ENCODE data around the gene SPEG. TPM values are rescaled to one million over a fixed set of nuclear protein-coding genes. Genes with fewer than 3 reads are reported as not detected.

Gene SPEG
- total and polyA plus RNA-seq, 2 of the 13 experiments (the other 11 are each of a cell fraction or from before 2014, with no cell fraction given), result 0.18 to 0.24 TPM

GRCh38 chr2:219387306-219388120 is 47.1 kb upstream of the SPEG start, which contains the start of gene DNPEP (continued):
- TF ChIP-seq CSRNP1 (CRISPR knock-in tag; IDR thresholded peaks at IDR 0.05) (no peak; the same call in 1 of the 2 replicates), ZNF263 (CRISPR knock-in tag; IDR thresholded peaks at IDR 0.05) (no peak), MYPOP (CRISPR knock-in tag; IDR thresholded peaks at IDR 0.05) (peak; percentile 93), ZNF512 (CRISPR knock-in tag; IDR thresholded peaks at IDR 0.05) (no peak), ZUFSP (CRISPR knock-in tag; IDR thresholded peaks at IDR 0.05; ENCODE audit: borderline replicate concordance) (no peak), SRY (CRISPR knock-in tag; IDR thresholded peaks at IDR 0.05) (peak; percentile 67; the same call in 1 of the 2 replicates), HNRNPUL1 (IDR thresholded peaks at IDR 0.05; ENCODE audit: low read depth, low read length) (no peak), ZFP37 (CRISPR knock-in tag; IDR thresholded peaks at IDR 0.05; ENCODE audit: borderline replicate concordance) (no peak), RFX5 (IDR thresholded peaks at IDR 0.05; ENCODE audit: low read depth, low read length) (no peak), ZNF234 (CRISPR knock-in tag; conservative IDR thresholded peaks at IDR 0.05) (peak; percentile 94), ZNF30 (CRISPR knock-in tag; IDR thresholded peaks at IDR 0.05) (no peak), TEAD3 (CRISPR knock-in tag; optimal IDR thresholded peaks at IDR 0.05; ENCODE audit: borderline replicate concordance) (peak; percentile 35), ZNF207 (IDR thresholded peaks at IDR 0.05; ENCODE audit: borderline replicate concordance) (no peak), ZFP90 (CRISPR knock-in tag; IDR thresholded peaks at IDR 0.05; ENCODE audit: borderline replicate concordance) (no peak), MXD1 (CRISPR knock-in tag; IDR thresholded peaks at IDR 0.05) (peak; percentile 88), STAT6 (CRISPR knock-in tag; IDR thresholded peaks at IDR 0.05; ENCODE audit: borderline replicate concordance) (no peak), FOXO1 (CRISPR knock-in tag; IDR thresholded peaks at IDR 0.05) (peak; percentile 23; the same call in 1 of the 2 replicates), TAF15 (IDR thresholded peaks at IDR 0.05; ENCODE audit: low read depth, low read length, poor library complexity, severe bottlenecking) (peak; percentile 45), ATF7 (IDR thresholded peaks at IDR 0.05) (no peak), ATF7 (CRISPR knock-in tag; IDR thresholded peaks at IDR 0.05) (no peak)
